Stimulated activated CD4-positive, alpha-beta T cell treated with anti-CD3 and anti-CD28 coated beads, Interleukin-2, amount 100 ng/mL, for 24 hours (primary cell): ENCODE measurements around the gene CIAO1.
"Not testable (repeated sequence)": the region's sequence is repeated elsewhere in the genome, so short reads cannot be mapped to it uniquely, and the experiment has no call there.

Source experiments
- DNase-seq, 2 donors: peaks; one replicate each; pipeline ENCODE4 v3.0.0-alpha.2; 2020

The CIAO1 gene

DNA sequence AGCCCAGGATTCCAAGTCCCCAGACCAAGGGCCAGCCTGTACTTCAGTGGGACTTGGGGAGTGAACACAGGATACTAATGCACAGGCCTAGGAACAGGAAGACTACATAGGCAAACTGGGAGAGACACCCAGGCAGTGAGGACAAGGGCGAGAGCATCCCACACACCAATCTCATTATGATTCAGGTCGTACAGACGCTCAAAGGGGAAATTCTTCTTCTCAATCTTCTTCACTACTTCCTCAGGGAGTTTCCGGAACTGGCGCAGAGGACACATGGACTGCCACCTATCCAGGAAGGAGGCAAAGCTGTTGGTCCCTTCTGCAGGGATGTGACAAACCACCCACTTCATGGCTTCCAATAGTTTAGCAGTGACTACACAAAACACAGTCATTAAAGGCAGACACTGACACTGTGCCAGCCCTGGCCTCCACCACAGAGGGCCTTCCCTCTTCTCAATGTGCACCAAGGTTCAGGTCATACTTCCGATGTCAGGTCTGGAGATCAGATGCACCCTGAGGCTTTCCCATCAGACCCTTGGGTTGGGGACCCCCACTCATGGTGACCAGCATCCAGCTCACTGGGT is 21.3 kb downstream of the CIAO1 start:
- DNase-seq = no peak

DNA sequence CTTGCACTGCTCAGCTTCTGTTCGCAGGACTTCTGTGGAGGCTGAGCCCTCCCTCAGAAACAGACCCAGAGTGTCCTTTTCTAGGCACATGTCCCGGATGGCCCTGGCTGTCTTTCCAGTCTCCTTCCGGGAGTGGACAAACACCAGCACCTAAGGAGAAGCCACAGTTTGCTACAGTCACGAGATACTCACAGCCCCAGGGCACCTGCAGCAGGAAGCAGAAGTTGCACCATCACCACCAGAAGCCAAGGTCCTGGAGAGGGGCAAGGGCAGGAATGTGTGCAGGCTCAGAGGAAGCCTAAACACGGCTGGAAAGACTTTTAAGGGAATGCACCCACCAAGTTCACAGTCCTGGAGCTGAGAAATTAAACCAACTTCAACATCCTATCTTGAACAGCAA is 25.7 kb downstream of the CIAO1 start:
- DNase-seq = no peak

DNA sequence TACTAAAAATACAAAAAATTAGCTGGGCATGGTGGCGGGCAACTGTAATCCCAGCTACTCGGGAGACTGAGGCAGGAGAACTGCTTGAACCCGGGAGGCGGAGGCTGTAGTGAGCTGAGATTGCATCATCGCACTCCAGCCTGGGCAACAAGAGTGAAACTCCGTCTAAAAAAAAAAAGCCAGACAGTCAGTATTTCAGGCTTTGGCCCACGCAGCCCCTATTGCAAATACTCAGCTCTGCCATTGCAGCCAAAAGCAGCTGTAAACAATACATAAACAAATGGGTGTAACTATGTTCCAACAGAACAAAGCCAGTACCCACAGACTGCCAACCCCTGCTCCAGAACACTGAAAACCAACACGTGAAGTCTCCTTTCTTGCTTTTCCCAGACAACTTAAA is 28.2 kb downstream of the CIAO1 start:
- not testable (repeated sequence) for DNase-seq

DNA sequence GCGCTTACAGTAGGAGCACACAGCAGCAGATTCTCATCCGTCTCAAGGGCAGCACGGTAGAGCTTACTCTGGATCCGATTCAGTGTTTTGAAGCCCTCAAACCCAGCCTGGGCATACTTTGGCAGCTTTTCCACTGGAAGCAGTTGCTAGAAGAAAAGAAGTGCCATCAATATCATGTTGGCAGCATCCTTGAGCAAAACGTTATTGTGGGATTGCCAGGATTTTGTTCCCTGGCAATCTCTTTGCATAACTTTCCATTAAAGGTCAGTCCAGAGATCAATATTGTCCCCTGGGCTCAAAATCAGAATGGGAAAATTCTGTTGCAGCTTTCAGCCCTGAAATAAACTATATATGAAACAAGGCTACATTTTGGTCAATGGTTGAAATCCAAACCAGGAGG is 30.9 kb downstream of the CIAO1 start:
- DNase-seq = no peak

DNA sequence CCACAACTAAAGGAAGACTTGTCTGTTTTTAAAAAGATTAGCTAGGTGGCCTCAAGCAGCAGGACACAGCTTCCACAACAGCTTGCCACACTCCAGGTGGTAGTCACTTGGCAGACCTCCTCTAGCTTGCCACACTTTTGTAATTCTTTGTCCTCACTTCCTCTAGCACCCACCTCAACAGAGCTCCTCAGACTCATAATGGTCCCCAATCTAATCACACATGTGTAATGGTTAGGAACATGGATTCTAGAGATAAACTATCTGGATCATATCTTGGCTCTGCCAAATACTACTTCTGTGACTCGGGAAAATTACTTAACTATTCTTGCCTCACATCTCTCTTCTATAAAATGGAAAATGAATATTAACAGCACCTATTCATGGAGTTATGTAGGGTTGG is 35.8 kb downstream of the CIAO1 start:
- DNase-seq = no peak

DNA sequence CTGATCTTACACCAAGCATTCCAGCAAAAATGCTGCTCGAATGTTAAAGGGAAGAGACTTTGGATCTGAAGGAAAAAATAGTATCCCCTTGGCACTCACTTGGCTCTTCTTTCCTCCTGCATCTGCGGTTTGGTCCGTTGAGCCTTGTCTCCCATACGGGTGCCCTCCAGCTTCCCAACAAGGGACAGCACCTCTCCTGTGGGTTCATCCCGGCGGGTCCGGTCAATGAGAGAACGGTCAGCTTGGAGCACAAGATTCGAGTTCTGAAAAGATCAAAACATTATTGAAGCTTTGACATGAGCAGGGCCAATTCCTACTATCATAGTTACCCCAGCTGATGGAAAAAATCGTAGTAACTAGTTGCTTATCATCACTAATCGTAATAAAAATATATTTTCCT is 38.6 kb downstream of the CIAO1 start:
- no peak for DNase-seq

DNA sequence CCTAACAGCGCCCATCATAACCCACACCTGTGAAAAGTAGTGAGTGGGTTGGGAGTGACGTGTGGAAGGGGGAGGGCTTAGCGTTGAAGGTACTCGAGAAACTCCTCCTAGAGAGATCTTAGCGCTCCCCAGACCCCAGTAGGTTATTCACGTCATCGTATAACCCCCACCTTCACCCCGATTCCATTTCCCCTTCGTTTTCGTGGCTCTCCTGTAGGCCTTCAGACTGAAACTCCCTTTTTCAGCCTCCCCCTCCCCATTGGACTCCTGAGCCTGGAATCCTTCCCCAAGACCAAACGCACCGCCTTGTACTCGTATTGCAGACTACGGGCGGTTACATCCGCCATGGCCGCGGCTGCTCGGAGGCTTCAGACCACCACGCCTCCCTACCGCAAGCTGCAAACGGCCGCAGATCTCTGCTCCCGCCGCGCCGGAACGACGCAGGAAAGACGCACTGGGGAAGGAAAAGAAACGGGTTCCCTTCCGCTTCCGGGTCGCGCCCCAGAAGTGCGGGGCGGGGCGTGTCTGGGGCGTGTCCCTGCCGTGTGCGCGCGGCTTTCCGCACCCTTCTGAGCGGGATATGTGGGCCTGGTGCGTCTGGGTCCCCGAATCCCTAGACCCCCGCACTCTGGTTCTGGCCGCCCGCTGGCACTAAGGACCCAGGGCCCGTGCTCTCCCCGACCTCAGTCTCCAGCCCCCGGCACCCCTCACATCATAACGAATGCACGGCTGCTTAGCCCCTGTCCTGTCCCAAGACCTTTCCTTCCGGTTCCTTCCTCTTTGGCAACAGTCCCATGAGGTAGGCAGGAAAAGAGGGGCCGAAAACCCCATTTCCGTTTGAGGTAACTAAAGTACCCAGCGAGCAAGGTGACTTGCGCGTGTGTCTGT is 39.3 kb downstream of the CIAO1 start, which contains the start of gene SNRNP200:
Gene SNRNP200, minus strand, starts transcription at position 456 of the 888 bp plus-strand sequence. Its CDS starts 109 bp downstream, at position 347.
- peak; percentile 93 to 94 for DNase-seq

DNA sequence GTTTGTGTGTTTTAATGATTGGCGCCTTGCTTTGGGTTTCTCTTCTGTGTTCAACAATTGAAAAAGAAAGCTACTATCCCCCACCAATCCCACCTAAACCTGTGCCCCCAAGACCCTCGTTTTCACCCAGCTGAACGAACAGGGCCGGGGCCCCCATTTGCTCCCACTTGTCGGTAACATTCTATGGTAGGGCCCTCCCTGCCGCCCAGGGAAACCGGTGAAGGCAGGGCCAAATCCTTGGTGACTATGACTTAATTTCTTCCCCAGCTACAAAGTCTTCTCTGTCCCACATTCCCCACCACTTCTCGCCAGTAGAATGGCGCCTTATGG is 39.9 kb downstream of the CIAO1 start:
- no peak for DNase-seq

DNA sequence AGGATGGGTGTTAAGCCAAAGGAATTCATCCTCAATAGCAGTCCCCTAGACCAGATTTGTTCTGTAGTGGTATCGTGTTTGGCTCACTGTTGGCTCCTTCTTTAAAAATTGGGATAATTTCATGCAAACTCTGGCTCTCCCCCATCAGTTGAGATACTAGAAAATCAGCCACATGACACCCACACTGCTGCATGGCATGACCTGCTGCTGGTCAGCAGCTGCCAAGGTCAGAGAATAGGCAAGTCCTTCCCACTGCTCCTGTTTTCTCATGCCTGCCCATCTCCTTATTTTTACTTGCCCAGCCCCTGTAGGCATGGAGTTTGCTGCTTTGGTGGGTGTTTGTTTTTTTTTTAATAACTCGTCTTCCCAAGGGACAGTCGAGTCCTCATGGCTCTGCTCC is 40.3 kb downstream of the CIAO1 start:
- no peak for DNase-seq

DNA sequence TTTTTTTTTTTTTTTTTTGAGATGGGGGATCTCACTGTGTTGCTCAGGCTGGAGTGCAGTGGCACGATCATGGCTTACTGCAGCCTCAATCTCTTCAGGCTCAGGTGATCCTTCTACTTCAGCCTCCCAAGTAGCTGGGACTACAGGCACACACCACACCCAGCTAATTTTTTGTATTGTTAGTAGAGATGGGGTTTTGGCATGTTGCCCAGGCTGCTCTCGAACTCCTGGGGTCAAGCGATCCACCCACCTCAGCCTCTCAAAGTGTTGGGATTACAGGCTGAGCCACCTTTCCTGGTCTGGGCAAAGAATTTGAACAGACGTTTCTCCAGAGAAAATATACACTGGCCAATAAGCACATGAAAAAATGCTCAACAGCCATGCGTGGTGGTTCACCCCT is 42.2 kb downstream of the CIAO1 start:
- DNase-seq = no peak

DNA sequence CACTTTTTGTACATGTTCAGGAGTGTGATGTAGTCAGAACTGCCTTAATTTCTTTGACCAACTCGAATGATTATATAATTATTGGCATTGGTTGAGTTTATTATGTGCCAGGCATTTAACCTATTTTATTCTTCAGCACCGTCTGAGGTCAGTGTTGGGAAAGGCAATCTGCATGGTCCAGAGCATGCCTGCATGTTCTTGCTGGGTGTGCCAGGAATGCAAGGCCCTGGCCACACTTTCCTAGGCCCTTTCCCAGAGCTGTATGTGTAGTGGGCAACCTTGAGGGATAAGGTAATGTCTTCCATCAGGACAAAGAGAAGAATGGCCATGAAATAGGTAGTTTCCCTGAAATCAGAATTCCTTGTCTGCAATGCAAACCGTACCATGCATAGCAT is 49.0 kb downstream of the CIAO1 start:
- no peak for DNase-seq

DNA sequence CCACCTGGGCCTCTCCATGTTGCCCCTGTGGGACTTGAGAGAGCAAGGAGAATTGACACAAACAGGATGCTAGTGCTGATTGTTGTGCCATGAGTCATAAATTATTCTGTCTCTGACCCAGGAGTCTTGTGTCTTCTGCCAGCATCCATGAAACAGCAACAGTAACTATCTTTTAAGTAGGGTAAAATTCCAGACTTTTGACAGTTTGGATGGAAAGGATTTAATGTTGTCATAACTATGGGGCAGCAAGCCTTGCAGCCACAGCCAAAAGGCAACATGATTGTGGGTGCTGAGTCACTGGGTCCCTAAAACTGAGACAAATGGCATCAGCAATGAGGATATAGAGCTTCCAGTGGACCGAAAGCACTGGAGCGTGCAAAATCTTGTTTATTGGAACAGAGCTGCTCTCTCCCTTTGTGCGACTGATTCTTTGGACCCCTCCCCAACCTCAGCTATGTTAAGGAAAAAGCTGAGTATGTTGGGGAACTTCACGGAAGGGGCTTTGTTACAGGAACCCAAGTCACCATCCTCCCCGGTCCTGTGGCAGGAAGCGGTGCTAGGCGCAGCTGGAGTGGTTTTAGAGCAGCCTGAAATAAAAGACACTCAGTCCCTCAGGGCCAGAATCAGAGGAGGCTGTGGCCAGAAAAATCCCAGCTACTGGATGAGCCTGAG is 49.5 kb downstream of the CIAO1 start:
- DNase-seq = no peak

DNA sequence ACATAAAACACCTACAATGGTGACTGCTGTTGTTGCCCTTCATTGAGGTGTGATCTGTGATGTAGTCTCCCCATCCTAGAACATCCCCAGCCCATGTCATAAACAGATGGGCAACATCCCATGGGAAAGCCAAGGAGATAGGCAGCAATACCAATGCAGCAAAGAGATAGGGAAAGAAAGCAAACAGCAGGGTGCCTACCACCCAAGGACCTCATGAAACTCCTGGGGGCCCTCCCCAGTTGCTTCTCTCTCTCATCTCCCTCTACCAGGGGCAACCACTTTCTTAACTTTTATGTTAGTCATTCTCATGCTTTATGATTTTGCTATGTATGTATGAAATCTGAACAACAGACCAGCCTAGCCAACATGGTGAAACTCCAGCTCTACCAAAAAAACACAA is 51.0 kb downstream of the CIAO1 start:
- no peak for DNase-seq

DNA sequence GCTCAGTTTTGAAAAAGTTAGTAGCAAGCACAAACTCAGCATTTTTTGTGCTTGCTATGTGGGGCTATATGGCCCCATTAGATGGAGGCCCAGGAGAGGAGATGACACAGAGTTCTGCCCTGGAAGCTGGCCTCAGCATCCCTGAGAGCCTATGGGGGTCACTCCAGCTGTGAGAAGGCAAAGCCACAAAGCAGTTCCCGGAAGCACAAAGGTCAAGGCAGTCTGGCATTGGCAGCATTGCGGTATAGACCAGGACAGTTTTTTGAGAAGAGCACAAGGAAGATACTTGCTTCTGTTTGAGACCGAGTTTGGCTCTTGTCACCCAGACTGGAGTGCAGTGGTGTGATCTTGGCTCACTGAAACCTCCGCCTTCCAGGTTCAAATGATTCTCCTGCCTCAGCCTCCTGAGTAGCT is 51.6 kb downstream of the CIAO1 start:
- DNase-seq = no peak

DNA sequence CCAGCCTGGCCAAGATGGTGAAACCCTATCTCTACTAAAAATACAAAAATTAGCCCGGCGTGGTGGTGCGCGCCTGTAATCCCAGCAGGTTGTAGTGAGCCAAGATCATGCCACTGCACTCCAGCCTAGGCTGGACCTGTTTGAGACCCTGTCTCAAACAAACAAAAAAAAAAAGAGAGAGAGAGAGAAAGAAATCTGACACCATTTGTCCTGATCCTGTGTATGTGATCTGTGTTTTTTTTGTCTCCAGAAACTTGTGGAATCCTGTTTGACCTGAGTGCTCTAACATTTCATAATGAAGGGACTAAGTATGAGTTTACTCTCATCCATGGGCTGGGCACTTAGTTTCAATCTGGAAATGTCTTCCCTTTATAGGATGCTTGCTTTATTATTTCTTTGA is 52.7 kb downstream of the CIAO1 start:
- DNase-seq = no peak

DNA sequence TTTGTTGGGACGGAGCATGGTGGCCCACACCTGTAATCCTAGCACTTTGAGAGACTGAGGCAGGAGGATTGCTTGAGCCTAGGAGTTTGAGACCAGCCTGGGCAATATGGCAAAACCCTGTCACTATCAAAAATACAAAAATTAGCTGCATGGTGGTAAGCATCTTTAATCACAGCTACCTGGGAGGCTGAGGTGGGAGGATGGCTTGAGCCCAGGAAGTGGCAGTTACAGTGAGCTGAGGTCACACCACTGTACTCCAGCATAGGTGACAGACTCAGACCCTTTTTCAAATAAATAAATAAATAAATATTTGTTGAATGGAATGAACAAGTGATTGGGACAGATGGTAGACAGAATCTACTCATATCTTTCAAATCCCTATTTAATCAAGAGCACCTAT is 53.4 kb downstream of the CIAO1 start:
- DNase-seq = no peak

DNA sequence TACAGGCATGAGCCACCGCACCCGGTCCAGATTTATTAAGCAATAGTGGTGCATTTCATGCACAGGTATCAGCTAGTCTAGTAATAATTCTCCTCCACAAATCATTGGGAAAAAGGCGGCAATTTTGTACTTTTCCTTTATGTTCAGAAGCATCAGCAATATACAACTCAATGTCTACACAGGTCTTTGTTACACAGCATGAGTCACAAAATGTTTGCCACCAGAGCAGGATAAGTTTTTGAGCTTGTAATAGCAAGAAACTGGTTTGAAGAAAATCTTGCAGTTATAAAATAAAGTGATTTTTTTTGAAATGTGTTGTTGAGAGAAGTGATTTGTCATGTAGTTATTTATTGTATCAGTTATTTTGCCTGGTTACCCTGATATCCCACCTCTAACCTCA is 54.3 kb downstream of the CIAO1 start:
- DNase-seq = no peak

DNA sequence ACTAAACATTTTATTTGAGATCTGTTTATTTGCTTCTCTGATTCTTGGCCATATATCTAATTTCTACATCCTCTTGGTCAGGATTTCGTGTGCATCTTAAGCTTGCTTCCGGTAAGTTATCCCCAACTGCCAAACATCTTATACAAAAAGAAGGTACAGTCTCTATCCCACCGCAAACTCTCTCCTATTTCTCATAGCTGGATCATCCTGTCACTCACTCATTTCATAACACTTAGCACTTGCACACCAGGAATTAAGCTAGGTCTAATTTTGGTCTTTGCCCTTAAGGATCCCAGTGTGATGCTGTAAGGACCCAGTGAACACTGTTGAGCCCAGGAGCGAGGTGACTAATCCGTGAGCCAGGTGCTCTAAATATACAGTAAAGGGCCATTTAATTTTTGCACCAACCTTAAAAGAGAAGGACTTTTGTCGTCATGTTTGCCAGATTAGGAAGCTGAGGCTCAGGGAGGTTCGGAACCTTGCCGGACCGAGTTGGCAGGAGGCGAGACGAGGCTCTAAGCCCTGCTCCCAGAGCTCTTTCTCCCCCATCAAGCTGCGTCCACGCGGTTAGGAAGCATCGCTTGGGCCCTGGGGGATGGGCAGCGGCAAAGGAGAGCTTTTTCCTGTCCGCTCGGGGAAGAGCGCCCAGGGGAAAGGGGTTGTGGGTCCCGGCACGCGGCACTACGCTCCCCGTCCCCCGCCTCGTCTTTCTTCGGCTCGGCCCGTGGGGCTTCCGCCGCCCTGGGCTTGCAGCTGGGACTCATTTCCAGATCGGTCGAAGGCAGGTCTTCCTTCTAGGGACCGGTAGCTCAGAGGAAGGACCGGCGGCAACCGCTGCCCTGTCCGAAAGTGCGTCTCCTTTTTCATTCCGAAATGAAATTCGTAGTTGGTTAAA is 55.0 kb downstream of the CIAO1 start:
- peak; percentile 39 to 56 for DNase-seq
